ENCODE measurements around the gene PLPPR1. TPM values are rescaled to one million over a fixed set of nuclear protein-coding genes. Genes with fewer than 3 reads are reported as not detected.

Gene PLPPR1
- 1.9 and 2.3 TPM in 2 replicates for total RNA-seq

DNA sequence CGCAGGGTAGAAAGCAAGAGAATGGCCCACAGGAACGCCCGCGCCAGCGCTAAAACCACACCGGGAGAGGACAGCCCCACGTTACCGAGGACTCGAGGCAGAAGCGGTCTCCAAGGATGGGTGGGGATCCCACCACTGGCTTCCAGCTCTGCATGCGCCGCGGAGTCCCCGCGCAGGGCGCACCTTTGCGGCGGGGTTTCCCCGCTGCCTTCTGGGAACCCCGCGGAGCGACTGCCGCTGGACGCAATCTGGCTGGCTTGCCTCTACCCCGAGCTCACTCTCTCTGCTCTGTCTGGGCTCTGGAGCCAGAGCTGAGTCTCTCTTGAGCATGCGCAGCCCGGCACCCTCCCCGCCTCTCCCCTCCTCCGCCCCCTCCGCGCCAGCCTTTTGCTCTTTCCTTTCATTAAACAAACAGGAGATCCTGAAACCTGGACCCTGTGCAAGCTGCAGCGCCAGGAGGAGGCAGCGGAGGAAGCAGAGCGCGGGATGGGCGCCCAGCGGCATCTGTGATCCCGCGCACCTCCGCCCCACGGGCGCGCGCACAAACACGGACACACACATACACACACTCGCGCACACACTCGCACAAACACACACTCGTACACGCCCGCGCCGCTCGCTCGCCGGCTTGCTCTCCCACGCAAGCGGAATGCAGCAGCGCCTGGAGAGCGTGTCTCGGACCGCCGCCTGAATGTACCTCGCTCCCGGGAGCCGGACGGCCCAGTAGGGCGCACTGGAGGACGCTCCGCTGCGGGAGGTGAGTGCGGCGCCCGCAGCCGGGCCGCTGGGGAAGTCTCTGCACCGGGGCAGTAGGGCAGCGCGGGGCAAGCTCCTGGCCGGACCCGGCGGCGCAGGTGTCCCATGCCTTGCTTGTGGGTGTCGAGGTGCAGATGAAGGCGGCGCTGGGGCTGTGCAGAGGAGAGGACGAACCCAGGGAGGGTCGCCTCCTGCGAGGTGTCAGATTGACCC is at the start of gene PLPPR1:
TSS of gene PLPPR1 (plus strand) at position 382 of the 969 bp plus-strand sequence.

Data from epithelial cell of umbilical artery (primary cell).